Liver (tissue), 9 donors: ENCODE measurements around the gene CNTN5. TPM values are rescaled to one million over a fixed set of nuclear protein-coding genes. Genes with fewer than 3 reads are reported as not detected.

ENCODE experiments used
- DNase-seq: peaks from one replicate; pipeline ENCODE4 v3.0.0-alpha.2; 2017; ENCODE audit warnings: low spot score
- H3K27ac ChIP-seq, 2 donors: one replicate each; pipeline ENCODE4 v1.7.0; 2013; ENCODE audit warnings: inconsistent platforms in 2 of 2, low read length in 2 of 2, control low read depth in 1 of 2, low read depth in 1 of 2, mild to moderate bottlenecking in 1 of 2
- H3K27me3 ChIP-seq, 4 donors: one replicate each; pipeline versions ENCODE4 v1.6.1 to v1.7.0; 2013; ENCODE audit warnings: low read length in 3 of 4, inconsistent platforms in 1 of 4, mild to moderate bottlenecking in 1 of 4, moderate library complexity in 1 of 4; ENCODE audit not compliant: control insufficient read depth in 4 of 4, insufficient read depth in 4 of 4
- H3K36me3 ChIP-seq, 4 donors: one replicate each; pipeline versions ENCODE4 v1.6.1 to v1.7.0; 2013; ENCODE audit warnings: low read length in 3 of 4, mild to moderate bottlenecking in 3 of 4, low read depth in 1 of 4, moderate library complexity in 1 of 4; ENCODE audit not compliant: control insufficient read depth in 4 of 4, insufficient read depth in 3 of 4
- H3K4me1 ChIP-seq, 4 donors: one replicate each; pipeline versions ENCODE4 v1.6.1 to v1.7.0; 2013; ENCODE audit warnings: low read length in 3 of 4, mild to moderate bottlenecking in 3 of 4, moderate library complexity in 1 of 4; ENCODE audit not compliant: control insufficient read depth in 4 of 4, insufficient read depth in 4 of 4
- H3K4me3 ChIP-seq, 3 donors: one replicate each; pipeline versions ENCODE4 v1.6.1 to v1.7.0; 2013; ENCODE audit warnings: low read length in 3 of 3, control low read depth in 1 of 3, low read depth in 1 of 3, mild to moderate bottlenecking in 1 of 3
- H3K9ac ChIP-seq, 2 donors: one replicate each; pipeline ENCODE4 v1.7.0; 2013; ENCODE audit warnings: low read length in 2 of 2, mild to moderate bottlenecking in 2 of 2, moderate library complexity in 2 of 2, control low read depth in 1 of 2, low read depth in 1 of 2
- H3K9me3 ChIP-seq, 4 donors: one replicate each; pipeline versions ENCODE4 v1.6.1 to v1.7.0; 2013; ENCODE audit warnings: low read length in 3 of 4; ENCODE audit not compliant: control insufficient read depth in 4 of 4
- FOXA1 ChIP-seq: IDR thresholded peaks from 2 replicates; pipeline ENCODE4 v1.6.1; 2016; ENCODE audit warnings: antibody characterized with exemption
- FOXA2 ChIP-seq: IDR thresholded peaks from 2 replicates; pipeline ENCODE4 v1.6.1; 2016; ENCODE audit warnings: antibody characterized with exemption
- HNF4A ChIP-seq, 2 donors: conservative IDR thresholded peaks; 2 replicates each; pipeline ENCODE4 v1.6.1; 2016; ENCODE audit warnings: antibody characterized with exemption in 2 of 2, mild to moderate bottlenecking in 2 of 2
- HNF4G ChIP-seq: IDR thresholded peaks from 2 replicates; pipeline ENCODE4 v1.6.1; 2016; ENCODE audit warnings: antibody characterized with exemption
- JUND ChIP-seq, 2 donors: IDR thresholded peaks; 2 replicates each; pipeline ENCODE4 v1.6.1; 2016; ENCODE audit warnings: antibody characterized with exemption in 2 of 2
- NR2F2 ChIP-seq: IDR thresholded peaks from 2 replicates; pipeline ENCODE4 v1.6.1; 2016; ENCODE audit warnings: antibody characterized with exemption
- RXRA ChIP-seq, 2 donors: IDR thresholded peaks; 2 replicates each; pipeline ENCODE4 v1.6.1; 2017 to 2018; ENCODE audit warnings: antibody characterized with exemption in 2 of 2, mild to moderate bottlenecking in 1 of 2
- SP1 ChIP-seq: IDR thresholded peaks from 2 replicates; pipeline ENCODE4 v1.6.1; 2018; ENCODE audit warnings: antibody characterized with exemption, mild to moderate bottlenecking
- TAF1 ChIP-seq: conservative IDR thresholded peaks from 2 replicates; pipeline ENCODE4 v1.6.1; 2016; ENCODE audit warnings: antibody characterized with exemption, mild to moderate bottlenecking
- YY1 ChIP-seq: IDR thresholded peaks from 2 replicates; pipeline ENCODE4 v1.6.1; 2016; ENCODE audit warnings: antibody characterized with exemption, mild to moderate bottlenecking
- WGBS: extraction: QIAGEN DNeasy Blood & Tissue Kit; methylation state at CpG from one replicate; pipeline ENCODE4 v1.1.7; 2013; 5-methylcytosine and 5-hydroxymethylcytosine counted together
- polyA plus RNA-seq, 2 donors: library from polyadenylated mRNA; stranded (reverse) in 1 of 2; unstranded in 1 of 2; fragments of 200-250 nt in 1 of 2; fragments of >200 nt in 1 of 2; fragmentation: Nextera tagmentation in 1 of 2; extraction: Ambion mirVana in 1 of 2; gene quantifications; one replicate each; pipeline versions ENCODE4 v1.2.1 to v1.2.3, GENCODE V29; 2013 to 2015
- total RNA-seq, 2 donors: library from RNA; depleted of rRNA; stranded (reverse); fragments of >200 nt; gene quantifications; one replicate each; pipeline ENCODE4 v1.2.3, GENCODE V29; 2014
- TF ChIP-seq, protein P1 (sequence below): fragments of 150-350 bp; IDR thresholded peaks from 2 replicates; pipeline ENCODE4 v1.5.1; 2017; ENCODE audit warnings: improper control_type of control experiment, low read depth, low read length; ENCODE audit not compliant: missing input control
- TF ChIP-seq, protein P2 (sequence below): IDR thresholded peaks from 2 replicates; pipeline ENCODE4 v1.6.1; 2016; ENCODE audit warnings: antibody characterized with exemption
- donor health status: healthy.
- donor health status: healthy.
- donor health status: healthy.
- donor health status: healthy.
- donor health status: healthy.

The CNTN5 gene
- total and polyA plus RNA-seq, 4 donors = 0.01 to 0.08 (median 0.04) TPM

DNA sequence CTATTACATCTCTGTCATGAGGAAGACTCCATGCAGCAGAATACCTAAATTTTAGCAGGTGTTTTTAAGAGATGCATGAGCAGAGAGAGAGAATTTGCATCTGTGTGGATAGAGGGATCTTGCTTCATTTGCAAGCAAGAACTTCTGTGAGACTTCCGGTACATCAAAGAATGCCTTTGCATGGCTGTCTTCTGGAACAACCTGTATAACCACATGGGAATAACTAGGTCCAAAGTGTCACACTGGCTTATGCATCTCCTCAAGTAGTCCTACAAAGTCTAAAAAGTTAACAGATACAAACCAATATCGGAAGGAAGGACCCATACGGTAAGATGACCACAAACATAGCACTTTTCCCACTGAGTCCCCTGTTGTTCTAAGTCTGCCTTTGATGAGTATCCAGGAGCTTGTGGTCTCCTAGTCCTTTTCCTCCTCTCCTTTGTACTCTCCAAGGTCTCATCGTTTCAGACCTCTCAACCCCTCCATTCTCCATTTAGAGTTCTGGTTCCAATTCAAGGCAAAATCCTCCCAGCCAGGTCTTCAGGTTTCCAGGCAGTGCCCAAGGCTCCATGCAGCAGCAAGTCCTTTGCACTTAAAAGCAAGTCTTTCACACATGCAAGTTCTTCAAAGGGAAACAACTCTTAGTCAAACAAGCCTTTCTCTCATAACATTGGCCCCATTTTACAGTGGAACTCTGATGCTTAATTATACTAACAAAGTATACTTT, 1084.7 kb downstream of the CNTN5 start:
- Histone ChIP-seq H3K4me3 (no peak overlapping the region), H3K9me3 (no peaks in the 10 kb centered on the region), H3K27me3 (peaks cover 0 to 6% (median 0%) of the 10 kb centered on the region in 4 donors), H3K27ac (no peak overlapping the region), H3K36me3 (no peaks in the 10 kb centered on the region), H3K4me1 (no peaks in the 10 kb centered on the region), H3K9ac (no peak overlapping the region)
- WGBS = 65% methylated on average over 4 of the region's 4 CpGs
- no peak for DNase-seq
- TF ChIP-seq NR2F2 (no peak), FOXA1 (no peak), HNF4A (conservative IDR thresholded peaks at IDR 0.05) (no peak), RXRA (IDR thresholded peaks at IDR 0.05) (no peak), TAF1 (no peak), JUND (IDR thresholded peaks at IDR 0.05) (no peak), YY1 (no peak)
- TF ChIP-seq, protein P1, sequence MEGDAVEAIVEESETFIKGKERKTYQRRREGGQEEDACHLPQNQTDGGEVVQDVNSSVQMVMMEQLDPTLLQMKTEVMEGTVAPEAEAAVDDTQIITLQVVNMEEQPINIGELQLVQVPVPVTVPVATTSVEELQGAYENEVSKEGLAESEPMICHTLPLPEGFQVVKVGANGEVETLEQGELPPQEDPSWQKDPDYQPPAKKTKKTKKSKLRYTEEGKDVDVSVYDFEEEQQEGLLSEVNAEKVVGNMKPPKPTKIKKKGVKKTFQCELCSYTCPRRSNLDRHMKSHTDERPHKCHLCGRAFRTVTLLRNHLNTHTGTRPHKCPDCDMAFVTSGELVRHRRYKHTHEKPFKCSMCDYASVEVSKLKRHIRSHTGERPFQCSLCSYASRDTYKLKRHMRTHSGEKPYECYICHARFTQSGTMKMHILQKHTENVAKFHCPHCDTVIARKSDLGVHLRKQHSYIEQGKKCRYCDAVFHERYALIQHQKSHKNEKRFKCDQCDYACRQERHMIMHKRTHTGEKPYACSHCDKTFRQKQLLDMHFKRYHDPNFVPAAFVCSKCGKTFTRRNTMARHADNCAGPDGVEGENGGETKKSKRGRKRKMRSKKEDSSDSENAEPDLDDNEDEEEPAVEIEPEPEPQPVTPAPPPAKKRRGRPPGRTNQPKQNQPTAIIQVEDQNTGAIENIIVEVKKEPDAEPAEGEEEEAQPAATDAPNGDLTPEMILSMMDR = no peak
- TF ChIP-seq, protein P2, sequence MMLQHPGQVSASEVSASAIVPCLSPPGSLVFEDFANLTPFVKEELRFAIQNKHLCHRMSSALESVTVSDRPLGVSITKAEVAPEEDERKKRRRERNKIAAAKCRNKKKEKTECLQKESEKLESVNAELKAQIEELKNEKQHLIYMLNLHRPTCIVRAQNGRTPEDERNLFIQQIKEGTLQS = no peak

DNA sequence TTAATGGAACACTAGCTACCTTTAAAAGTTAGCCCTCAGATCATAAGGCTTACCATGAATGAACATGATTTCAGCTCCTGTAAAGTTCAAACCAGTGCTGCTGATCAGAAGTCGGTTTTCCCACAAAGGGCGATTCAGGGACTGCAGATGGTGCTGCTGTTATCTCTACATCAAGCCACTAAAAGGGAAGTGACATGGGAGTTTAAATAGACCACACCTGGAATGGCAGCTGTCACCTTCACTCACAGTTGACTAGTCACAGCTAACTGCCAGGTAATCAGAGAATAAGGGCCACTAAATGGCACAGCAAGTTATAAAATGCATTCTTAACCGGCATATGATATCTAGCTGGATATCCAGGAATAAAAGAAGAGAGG, 1085.2 kb downstream of the CNTN5 start:
- no peaks in the 10 kb centered on the region for H3K36me3 ChIP-seq
- DNase-seq = no peak
- H3K9ac ChIP-seq = no peak overlapping the region
- TF ChIP-seq HNF4A (conservative IDR thresholded peaks at IDR 0.05) (no peak), JUND (IDR thresholded peaks at IDR 0.05) (no peak), HNF4G (no peak), FOXA1 (no peak), FOXA2 (no peak)
- TF ChIP-seq, protein P2 = no peak
- no peaks in the 10 kb centered on the region for H3K9me3 ChIP-seq
- H3K4me1 ChIP-seq = no peaks in the 10 kb centered on the region
- WGBS = 31% methylated on average over 3 of the region's 3 CpGs
- H3K27me3 ChIP-seq = peaks cover 0 to 6% (median 0%) of the 10 kb centered on the region in 4 donors
- no peak overlapping the region for H3K27ac ChIP-seq
- no peak overlapping the region for H3K4me3 ChIP-seq

DNA sequence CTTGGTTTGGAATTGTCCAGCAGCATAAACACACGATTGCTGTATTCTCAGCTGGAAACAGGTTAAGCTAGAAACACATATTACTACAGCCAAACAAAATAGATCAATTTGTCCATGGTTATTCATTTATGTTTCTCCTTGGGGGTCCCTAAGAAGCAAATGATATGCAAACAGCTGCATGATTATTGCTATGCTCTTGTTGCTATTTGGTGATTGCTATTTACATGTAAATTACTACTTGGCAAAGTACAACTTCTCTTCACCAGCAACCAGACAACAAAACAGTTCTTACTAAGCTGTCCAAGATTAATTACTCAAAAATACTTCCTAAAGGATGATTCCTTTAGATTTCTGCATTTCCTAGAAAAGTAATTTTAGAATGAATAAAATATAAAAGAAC, 1098.4 kb downstream of the CNTN5 start:
- Histone ChIP-seq H3K36me3 (no peaks in the 10 kb centered on the region), H3K27ac (no peak overlapping the region), H3K9ac (no peak overlapping the region), H3K4me3 (no peak overlapping the region), H3K4me1 (no peaks in the 10 kb centered on the region), H3K9me3 (no peaks in the 10 kb centered on the region), H3K27me3 (no peaks in the 10 kb centered on the region)
- WGBS = 39% methylated on average over 1 of the region's 1 CpG
- TF ChIP-seq SP1 (no peak), RXRA (IDR thresholded peaks at IDR 0.05) (no peak), HNF4G (no peak)
- no peak for DNase-seq
